ENCODE measurements around the gene AMH.

GRCh38 chr19:2269244-2270156 lies 20.4 kb downstream of the AMH start:
- no peak for TF ChIP-seq EZH2 (IDR thresholded peaks at IDR 0.05; ENCODE audit: low read depth, unreplicated experiment)
- no peak for TF ChIP-seq EZH2phosphoT487 (IDR thresholded peaks at IDR 0.05; ENCODE audit: unreplicated experiment)
- no peak; a peak in 1 of 4 replicates for TF ChIP-seq CTCF (conservative IDR thresholded peaks at IDR 0.05; ENCODE audit: low read depth in 2 of 2)
- no peak; the same call in 1 of the 2 replicates for TF ChIP-seq ZNF114 (CRISPR knock-in tag; IDR thresholded peaks at IDR 0.05)

Data from GM23338 (cell line).